ENCODE data around the gene TBC1D4.
"Not testable (repeated sequence)": the region's sequence is repeated elsewhere in the genome, so short reads cannot be mapped to it uniquely, and the experiment has no call there.

The TBC1D4 gene

GRCh38 chr13:75454497-75454896, 27.5 kb downstream of the TBC1D4 start:
- DNase-seq (ENCODE audit: low spot score) = no peak

GRCh38 chr13:75452564-75452963, 29.4 kb downstream of the TBC1D4 start:
- no peak for DNase-seq (ENCODE audit: low spot score)

- DNase-seq (ENCODE audit: low spot score) = no peak
Measured at GRCh38 chr13:75447493-75447892, 34.5 kb downstream of the TBC1D4 start.

- DNase-seq (ENCODE audit: low spot score) = no peak
Measured at GRCh38 chr13:75446874-75447273, 35.1 kb downstream of the TBC1D4 start.

GRCh38 chr13:75445717-75446499, 36.1 kb downstream of the TBC1D4 start:
- DNase-seq (ENCODE audit: low spot score) = no peak

GRCh38 chr13:75444016-75444415, 38.0 kb downstream of the TBC1D4 start:
- no peak for DNase-seq (ENCODE audit: low spot score)

- no peak for DNase-seq (ENCODE audit: low spot score)
Measured at GRCh38 chr13:75443356-75443958, 38.5 kb downstream of the TBC1D4 start.

GRCh38 chr13:75442736-75443234, 39.2 kb downstream of the TBC1D4 start:
- no peak for DNase-seq (ENCODE audit: low spot score)

GRCh38 chr13:75440100-75440499, 41.9 kb downstream of the TBC1D4 start:
- no peak for DNase-seq (ENCODE audit: low spot score)

GRCh38 chr13:75437582-75438318, 44.2 kb downstream of the TBC1D4 start:
- DNase-seq (ENCODE audit: low spot score) = peak; percentile 9

GRCh38 chr13:75434126-75434525, 47.8 kb downstream of the TBC1D4 start:
- DNase-seq (ENCODE audit: low spot score) = not testable (repeated sequence)

GRCh38 chr13:75432811-75433244, 49.1 kb downstream of the TBC1D4 start:
- DNase-seq (ENCODE audit: low spot score) = no peak

GRCh38 chr13:75432045-75432444, 49.9 kb downstream of the TBC1D4 start:
- no peak for DNase-seq (ENCODE audit: low spot score)

- no peak for DNase-seq (ENCODE audit: low spot score)
Measured at GRCh38 chr13:75430436-75431209, 51.3 kb downstream of the TBC1D4 start.

- no peak for DNase-seq (ENCODE audit: low spot score)
Measured at GRCh38 chr13:75426421-75426820, 55.5 kb downstream of the TBC1D4 start.

- DNase-seq (ENCODE audit: low spot score) = no peak
Measured at GRCh38 chr13:75425216-75426009, 56.6 kb downstream of the TBC1D4 start.

GRCh38 chr13:75423946-75424345, 58.0 kb downstream of the TBC1D4 start:
- no peak for DNase-seq (ENCODE audit: low spot score)

GRCh38 chr13:75422028-75422427, 59.9 kb downstream of the TBC1D4 start:
- DNase-seq (ENCODE audit: low spot score) = no peak

GRCh38 chr13:75421133-75421532, 60.8 kb downstream of the TBC1D4 start:
- DNase-seq (ENCODE audit: low spot score) = no peak

GRCh38 chr13:75419656-75420055, 62.3 kb downstream of the TBC1D4 start:
- DNase-seq (ENCODE audit: low spot score) = no peak

GRCh38 chr13:75418997-75419396, 63.0 kb downstream of the TBC1D4 start:
- DNase-seq (ENCODE audit: low spot score) = no peak
